ENCODE measurements around the gene SLC25A22.

SLC25A22 gene

DNA sequence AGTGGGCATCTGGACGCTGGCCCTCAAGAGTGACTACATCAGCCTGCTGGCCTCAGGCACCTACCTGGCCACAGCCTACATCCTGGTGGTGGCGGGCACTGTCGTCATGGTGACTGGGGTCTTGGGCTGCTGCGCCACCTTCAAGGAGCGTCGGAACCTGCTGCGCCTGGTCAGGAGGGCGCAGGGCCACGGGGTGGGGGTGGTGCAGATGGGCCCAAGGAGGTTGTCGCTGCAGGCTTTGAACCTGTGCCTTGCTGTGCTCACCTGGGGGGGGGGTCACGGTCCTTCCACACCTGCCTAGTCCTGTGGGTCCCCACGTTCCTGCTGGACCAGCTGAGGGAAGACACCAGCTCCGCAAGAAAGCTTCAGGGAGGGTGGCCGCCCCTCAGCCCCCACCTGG, 38.2 kb upstream of the SLC25A22 start:
- H3K36me3 ChIP-seq (ENCODE audit: low read length) = no peaks in the 10 kb centered on the region
- peaks cover 10% of the 10 kb centered on the region for H3K79me2 ChIP-seq (ENCODE audit: insufficient read depth, low read length)

GRCh38 chr11:834371-835316, 36.6 kb upstream of the SLC25A22 start:
- H3K27me3 ChIP-seq (ENCODE audit: low read length) = no peaks in the 10 kb centered on the region
- no peak overlapping the region for H3K4me2 ChIP-seq (ENCODE audit: low read depth, low read length, poor library complexity, severe bottlenecking)
- H3K9me3 ChIP-seq (ENCODE audit: insufficient read depth, low read length) = no peaks in the 10 kb centered on the region
- H3F3A ChIP-seq (ENCODE audit: insufficient read depth) = no peaks in the 10 kb centered on the region
- no peaks in the 10 kb centered on the region for H3K9me2 ChIP-seq (replicated peaks; ENCODE audit: insufficient read depth, low read length)
- H2AFZ ChIP-seq (ENCODE audit: low read depth, low read length, severe bottlenecking) = no peak overlapping the region
- no peak overlapping the region for H3K4me3 ChIP-seq (ENCODE audit: insufficient read depth, low read length, poor library complexity, severe bottlenecking)
- no peak overlapping the region for H3K9ac ChIP-seq (ENCODE audit: low read length)
- no peak overlapping the region for H3K27ac ChIP-seq (ENCODE audit: low read depth, low read length)
- H3K36me3 ChIP-seq (ENCODE audit: low read length) = no peaks in the 10 kb centered on the region
- no peak; the same call in 1 of the 2 replicates for TF ChIP-seq EZH2phosphoT487 (conservative IDR thresholded peaks at IDR 0.05; ENCODE audit: low read length)
- no peak for TF ChIP-seq CTCF (IDR thresholded peaks at IDR 0.05; ENCODE audit: insufficient read depth, low read length, poor library complexity, severe bottlenecking)
- no peaks in the 10 kb centered on the region for H4K20me1 ChIP-seq (ENCODE audit: low read depth, low read length)
- H3K79me2 ChIP-seq (ENCODE audit: insufficient read depth, low read length) = no peaks in the 10 kb centered on the region

More for the DNA sequence above, 38.2 kb upstream of the SLC25A22 start:
- H3K9ac ChIP-seq (ENCODE audit: low read length) = no peak overlapping the region
- TF ChIP-seq CTCF (IDR thresholded peaks at IDR 0.05; ENCODE audit: insufficient read depth, low read length, poor library complexity, severe bottlenecking) (no peak), EZH2phosphoT487 (conservative IDR thresholded peaks at IDR 0.05; ENCODE audit: low read length) (no peak)
- H3K27me3 ChIP-seq (ENCODE audit: low read length) = no peaks in the 10 kb centered on the region
- H3K9me2 ChIP-seq (replicated peaks; ENCODE audit: insufficient read depth, low read length) = no peaks in the 10 kb centered on the region
- H4K20me1 ChIP-seq (ENCODE audit: low read depth, low read length) = peaks cover 5% of the 10 kb centered on the region; the same call in 1 of the 2 replicates
- H3K4me3 ChIP-seq (ENCODE audit: insufficient read depth, low read length, poor library complexity, severe bottlenecking) = no peak overlapping the region
- no peak overlapping the region for H3K27ac ChIP-seq (ENCODE audit: low read depth, low read length)
- no peaks in the 10 kb centered on the region for H3F3A ChIP-seq (ENCODE audit: insufficient read depth)
- H2AFZ ChIP-seq (ENCODE audit: low read depth, low read length, severe bottlenecking) = no peak overlapping the region
- no peaks in the 10 kb centered on the region for H3K9me3 ChIP-seq (ENCODE audit: insufficient read depth, low read length)
- H3K4me2 ChIP-seq (ENCODE audit: low read depth, low read length, poor library complexity, severe bottlenecking) = no peak overlapping the region

DNA sequence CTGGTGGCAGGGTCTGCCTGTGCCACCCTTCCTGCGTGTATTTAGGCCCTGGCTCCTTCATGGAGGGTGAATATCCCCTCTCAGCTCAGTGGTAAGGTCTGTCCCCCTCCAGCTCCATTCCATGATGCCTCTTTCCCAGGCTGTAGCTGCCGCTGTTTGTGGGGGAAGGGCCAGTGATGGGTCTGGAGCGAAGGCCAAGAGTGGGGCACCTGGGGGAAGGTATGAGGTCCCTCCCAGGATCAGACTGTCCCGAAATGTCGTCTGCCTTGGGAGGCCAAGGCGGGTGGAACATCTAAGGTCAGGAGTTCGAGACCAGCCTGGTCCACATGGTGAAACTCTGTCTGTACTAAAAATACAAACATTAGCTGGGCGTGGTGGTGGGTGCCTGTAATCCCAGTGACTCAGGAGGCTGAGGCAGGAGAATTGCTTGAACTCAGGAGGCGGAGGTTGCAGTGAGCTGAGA, 35.8 kb upstream of the SLC25A22 start:
- TF ChIP-seq CTCF (IDR thresholded peaks at IDR 0.05; ENCODE audit: insufficient read depth, low read length, poor library complexity, severe bottlenecking) = no peak
- TF ChIP-seq EZH2phosphoT487 (conservative IDR thresholded peaks at IDR 0.05; ENCODE audit: low read length) = no peak
- Histone ChIP-seq H3F3A (ENCODE audit: insufficient read depth) (no peaks in the 10 kb centered on the region), H3K27ac (ENCODE audit: low read depth, low read length) (no peak overlapping the region), H2AFZ (ENCODE audit: low read depth, low read length, severe bottlenecking) (no peak overlapping the region), H3K9me3 (ENCODE audit: insufficient read depth, low read length) (no peaks in the 10 kb centered on the region), H3K27me3 (ENCODE audit: low read length) (no peaks in the 10 kb centered on the region), H3K4me2 (ENCODE audit: low read depth, low read length, poor library complexity, severe bottlenecking) (no peak overlapping the region), H3K79me2 (ENCODE audit: insufficient read depth, low read length) (no peaks in the 10 kb centered on the region), H3K4me3 (ENCODE audit: insufficient read depth, low read length, poor library complexity, severe bottlenecking) (no peak overlapping the region), H3K9ac (ENCODE audit: low read length) (no peak overlapping the region), H3K9me2 (replicated peaks; ENCODE audit: insufficient read depth, low read length) (no peaks in the 10 kb centered on the region), H3K36me3 (ENCODE audit: low read length) (no peaks in the 10 kb centered on the region), H4K20me1 (ENCODE audit: low read depth, low read length) (no peaks in the 10 kb centered on the region)
